H1 (cell line): Measurements from ENCODE around the gene KIF5C. TPM values are rescaled to one million over a fixed set of nuclear protein-coding genes. Genes with fewer than 3 reads are reported as not detected.

Experiments
- CTCF ChIA-PET: fragments of 300-600 bp; sonication (Branson Sonifier 250); formaldehyde crosslinking; loops from one replicate; lab custom pipeline; 2021; ENCODE audit not compliant: partially characterized antibody; lab: Charles Lee
- POLR2A ChIA-PET: fragments of 300-600 bp; sonication (Branson Sonifier 250); formaldehyde crosslinking; loops from one replicate; lab custom pipeline; 2021; ENCODE audit warnings: inconsistent platforms; ENCODE audit not compliant: partially characterized antibody; lab: Charles Lee
- DNase-seq, 2 experiments: peaks; one replicate each; pipeline versions ENCODE4 v3.0.0 to v3.0.0-alpha.2; 2010 to 2022; ENCODE audit warnings: low spot score in 2 of 2, low read depth in 1 of 2, mixed read lengths in 1 of 2
- FAIRE-seq: peaks from 2 replicates; lab custom pipeline; 2011; peaks lifted over from hg19 to GRCh38; lab: Jason Lieb, UNC
- H2AFZ ChIP-seq: 2 replicates; pipeline ENCODE4 v1.8.1; 2012; ENCODE audit warnings: low read length, inconsistent platforms
- H2AK5ac ChIP-seq: 2 replicates; pipeline ENCODE4 v1.6.1; 2013; ENCODE audit warnings: low read depth, low read length
- H2BK120ac ChIP-seq: replicated peaks from 2 replicates; pipeline ENCODE3; 2013; ENCODE audit warnings: low read depth, low read length, inconsistent platforms
- H2BK12ac ChIP-seq: 2 replicates; pipeline ENCODE4 v1.6.1; 2013; ENCODE audit warnings: low read depth, low read length
- H2BK15ac ChIP-seq: 2 replicates; pipeline ENCODE4 v1.6.1; 2013; ENCODE audit warnings: low read length
- H2BK20ac ChIP-seq: 2 replicates; pipeline ENCODE4 v1.6.1; 2013; ENCODE audit warnings: low read length
- H2BK5ac ChIP-seq: 2 replicates; pipeline ENCODE4 v1.6.1; 2013; ENCODE audit warnings: low read depth, low read length
- H3K14ac ChIP-seq: 2 replicates; pipeline ENCODE4 v1.6.1; 2013; ENCODE audit warnings: inconsistent platforms; ENCODE audit not compliant: insufficient read length
- H3K18ac ChIP-seq: 2 replicates; pipeline ENCODE4 v1.6.1; 2013; ENCODE audit warnings: low read length; ENCODE audit errors: extremely low read depth
- H3K23ac ChIP-seq: 2 replicates; pipeline ENCODE4 v1.6.1; 2013; ENCODE audit warnings: inconsistent platforms; ENCODE audit not compliant: insufficient read length
- H3K23me2 ChIP-seq: 2 replicates; pipeline ENCODE4 v1.6.1; 2013; ENCODE audit warnings: low read depth, low read length
- H3K27ac ChIP-seq: 2 replicates; pipeline ENCODE4 v1.6.1; 2011; ENCODE audit warnings: low read depth, low read length, inconsistent platforms
- H3K27me3 ChIP-seq, 4 experiments: replicated peaks in 1 of 4; 1 replicate in 1 of 4; 2 replicates in 3 of 4; pipeline versions ENCODE4 v1.6.1 to v1.8.1; 2011 to 2013; ENCODE audit warnings: low read length in 3 of 4, mild to moderate bottlenecking in 3 of 4, inconsistent platforms in 2 of 4, mixed read lengths in 2 of 4, moderate library complexity in 1 of 4; ENCODE audit not compliant: control insufficient read depth in 3 of 4, insufficient read depth in 3 of 4; ENCODE audit errors: extremely low read depth in 1 of 4
- H3K36me3 ChIP-seq, 4 experiments: 2 replicates each; pipeline versions ENCODE4 v1.6.1 to v1.8.1; 2011 to 2013; ENCODE audit warnings: mild to moderate bottlenecking in 4 of 4, low read length in 3 of 4, moderate library complexity in 2 of 4, control low read depth in 1 of 4, inconsistent platforms in 1 of 4; ENCODE audit not compliant: insufficient read depth in 4 of 4, control insufficient read depth in 2 of 4
- H3K4ac ChIP-seq: replicated peaks from 2 replicates; pipeline ENCODE3; 2013; ENCODE audit warnings: low read length, low read depth, mixed read lengths, inconsistent platforms; ENCODE audit not compliant: insufficient read length
- H3K4me1 ChIP-seq, 4 experiments: replicated peaks in 1 of 4; 1 replicate in 1 of 4; 2 replicates in 3 of 4; pipeline versions ENCODE4 v1.6.1 to v1.8.1; 2011 to 2013; ENCODE audit warnings: low read length in 3 of 4, inconsistent platforms in 2 of 4, mixed read lengths in 1 of 4; ENCODE audit not compliant: insufficient read depth in 4 of 4, control insufficient read depth in 3 of 4
- H3K4me2 ChIP-seq, 2 experiments: 2 replicates each; pipeline versions ENCODE4 v1.6.1 to v1.8.1; 2011 to 2013; ENCODE audit warnings: low read depth in 2 of 2, low read length in 2 of 2, control low read depth in 1 of 2, inconsistent platforms in 1 of 2, mild to moderate bottlenecking in 1 of 2; ENCODE audit not compliant: insufficient read depth in 1 of 2
- H3K4me3 ChIP-seq, 4 experiments: fragments of 200-600, 300-600 bp in 1 of 4; sonication (generic), shearing (Covaris generic), sonication (Bioruptor Twin) in 1 of 4; 2 replicates each; pipeline versions ENCODE4 v1.5.1 to v1.8.1; 2011 to 2016; ENCODE audit warnings: low read length in 4 of 4, low read depth in 3 of 4, control low read depth in 2 of 4, inconsistent platforms in 2 of 4, mild to moderate bottlenecking in 2 of 4, mixed read lengths in 1 of 4, moderate library complexity in 1 of 4; ENCODE audit not compliant: insufficient read depth in 2 of 4; ENCODE audit errors: extremely low read depth in 1 of 4
- H3K56ac ChIP-seq: replicated peaks from 2 replicates; pipeline ENCODE3; 2013; ENCODE audit warnings: low read depth, mild to moderate bottlenecking, mixed read lengths, low read length, inconsistent platforms; ENCODE audit not compliant: insufficient read length
- H3K79me1 ChIP-seq: 2 replicates; pipeline ENCODE4 v1.6.1; 2013; ENCODE audit warnings: low read depth, low read length, control low read depth
- H3K79me2 ChIP-seq, 2 experiments: 2 replicates each; pipeline versions ENCODE4 v1.6.1 to v1.8.1; 2012 to 2013; ENCODE audit warnings: low read length in 2 of 2, mild to moderate bottlenecking in 2 of 2, inconsistent platforms in 1 of 2; ENCODE audit not compliant: insufficient read depth in 2 of 2, control insufficient read depth in 1 of 2
- H3K9ac ChIP-seq, 4 experiments: replicated peaks in 1 of 4; 1 replicate in 1 of 4; 2 replicates in 3 of 4; pipeline versions ENCODE4 v1.6.1 to v1.8.1; 2011 to 2013; ENCODE audit warnings: low read depth in 3 of 4, low read length in 3 of 4, control low read depth in 2 of 4, mild to moderate bottlenecking in 2 of 4, moderate library complexity in 2 of 4, inconsistent platforms in 1 of 4; ENCODE audit errors: extremely low read depth in 1 of 4
- H3K9me3 ChIP-seq, 2 experiments: 2 replicates each; pipeline versions ENCODE4 v1.6.1 to v1.8.1; 2012 to 2013; ENCODE audit warnings: mild to moderate bottlenecking in 2 of 2, moderate library complexity in 2 of 2, control low read depth in 1 of 2, inconsistent platforms in 1 of 2, low read depth in 1 of 2, low read length in 1 of 2, mixed read lengths in 1 of 2; ENCODE audit not compliant: insufficient read depth in 2 of 2
- H4K20me1 ChIP-seq, 2 experiments: replicated peaks in 1 of 2; 2 replicates each; pipeline versions ENCODE3 to v1.8.1; 2011 to 2013; ENCODE audit warnings: inconsistent platforms in 2 of 2, low read length in 2 of 2, mild to moderate bottlenecking in 1 of 2; ENCODE audit not compliant: insufficient read depth in 2 of 2, control insufficient read depth in 1 of 2
- H4K5ac ChIP-seq: 2 replicates; pipeline ENCODE4 v1.6.1; 2013; ENCODE audit warnings: low read length, low read depth, mixed read lengths, inconsistent platforms; ENCODE audit not compliant: insufficient read length
- H4K8ac ChIP-seq: 2 replicates; pipeline ENCODE4 v1.8.0; 2013; ENCODE audit warnings: mild to moderate bottlenecking, moderate library complexity, low read length, inconsistent platforms; ENCODE audit not compliant: insufficient read depth; ENCODE audit errors: extremely low read depth
- H4K91ac ChIP-seq: replicated peaks from 2 replicates; pipeline ENCODE3; 2013; ENCODE audit warnings: low read length, mixed read lengths, inconsistent platforms; ENCODE audit not compliant: insufficient read length
- CTBP2 ChIP-seq: IDR thresholded peaks from 2 replicates; pipeline ENCODE4 v1.7.0; 2011; ENCODE audit warnings: borderline replicate concordance, mild to moderate bottlenecking, moderate library complexity, mixed read lengths, low read length; ENCODE audit not compliant: insufficient read depth, insufficient read length
- FOSL1 ChIP-seq: IDR thresholded peaks from 2 replicates; pipeline ENCODE4 v1.6.1; 2011; ENCODE audit warnings: mild to moderate bottlenecking, low read depth, low read length, moderate library complexity; ENCODE audit not compliant: insufficient read depth
- GTF2F1 ChIP-seq: IDR thresholded peaks from 2 replicates; pipeline ENCODE4 v1.6.1; 2012; ENCODE audit warnings: low read depth, low read length, improper control_type of control experiment, borderline replicate concordance
- HDAC6 ChIP-seq: IDR thresholded peaks from one replicate; pipeline ENCODE4 v1.7.1; 2012; ENCODE audit warnings: low read depth, mild to moderate bottlenecking, inconsistent platforms, low read length, moderate library complexity
- KDM4A ChIP-seq: IDR thresholded peaks from one replicate; pipeline ENCODE4 v1.7.1; 2012; ENCODE audit warnings: low read depth, mild to moderate bottlenecking, moderate library complexity, low read length, inconsistent platforms; ENCODE audit not compliant: severe bottlenecking
- POLR2AphosphoS5 ChIP-seq: IDR thresholded peaks from 2 replicates; pipeline ENCODE4 v1.6.1; 2011; ENCODE audit warnings: low read depth, low read length
- POU5F1 ChIP-seq: IDR thresholded peaks from 2 replicates; pipeline ENCODE4 v1.6.1; 2011; ENCODE audit warnings: low read depth, mild to moderate bottlenecking, low read length, moderate library complexity
- RNF2 ChIP-seq: fragments of 200-900, 300-1000 bp; sonication (generic); IDR thresholded peaks from 2 replicates; pipeline ENCODE4 v1.7.1; 2016; ENCODE audit warnings: borderline replicate concordance, low read depth, mild to moderate bottlenecking, antibody characterized with exemption, low read length; ENCODE audit not compliant: poor library complexity, severe bottlenecking; ENCODE audit errors: missing control alignments
- RXRA ChIP-seq: IDR thresholded peaks from 2 replicates; pipeline ENCODE4 v1.6.1; 2011; ENCODE audit warnings: low read depth, mild to moderate bottlenecking, low read length, moderate library complexity; ENCODE audit not compliant: insufficient read depth
- SIX5 ChIP-seq: IDR thresholded peaks from 2 replicates; pipeline ENCODE4 v1.6.1; 2011; ENCODE audit warnings: mild to moderate bottlenecking, low read depth, low read length
- WGBS, 2 experiments: shearing (Covaris generic) in 1 of 2; methylation state at CpG; one replicate each; pipeline versions ENCODE4 v1.1.6 to v1.1.7; 2013 to 2015; ENCODE audit warnings: low lambda C conversion rate in 2 of 2, mixed read lengths in 2 of 2, inconsistent platforms in 1 of 2, low coverage in 1 of 2, missing lambda C conversion rate in 1 of 2; ENCODE audit not compliant: insufficient replicate concordance in 2 of 2, insufficient coverage in 1 of 2, insufficient read length in 1 of 2; ENCODE audit errors: extremely low coverage in 1 of 2, missing lambda C conversion rate in 1 of 2; 5-methylcytosine and 5-hydroxymethylcytosine counted together
- polyA plus RNA-seq, 7 experiments: library from polyadenylated mRNA; depleted of rRNA in 3 of 7; stranded (reverse) in 5 of 7; unstranded in 2 of 7; fragments of >200 nt in 5 of 7; fragments of 200-250 nt in 2 of 7; gene quantifications; 1 replicate in 5 of 7; 2 replicates in 1 of 7; 4 replicates in 1 of 7; pipeline versions ENCODE4 v1.2.1 to v1.2.3, GENCODE V29; 2011 to 2013; ENCODE audit warnings: missing spikeins in 2 of 7, mixed read lengths in 2 of 7
- total RNA-seq: library from RNA; stranded (reverse); fragmentation: NEBNext Ultra II Directional; extraction: Animal tissue kit (Norgen Biotek cat#: 25700); gene quantifications from 2 replicates; pipeline ENCODE4 v1.2.1, GENCODE V29; 2021

KIF5C gene
- total and polyA plus RNA-seq, 2 of the 8 experiments (the other 6 are each of a cell fraction or from before 2014, with no cell fraction given), result 16.3 to 66.4 TPM

DNA sequence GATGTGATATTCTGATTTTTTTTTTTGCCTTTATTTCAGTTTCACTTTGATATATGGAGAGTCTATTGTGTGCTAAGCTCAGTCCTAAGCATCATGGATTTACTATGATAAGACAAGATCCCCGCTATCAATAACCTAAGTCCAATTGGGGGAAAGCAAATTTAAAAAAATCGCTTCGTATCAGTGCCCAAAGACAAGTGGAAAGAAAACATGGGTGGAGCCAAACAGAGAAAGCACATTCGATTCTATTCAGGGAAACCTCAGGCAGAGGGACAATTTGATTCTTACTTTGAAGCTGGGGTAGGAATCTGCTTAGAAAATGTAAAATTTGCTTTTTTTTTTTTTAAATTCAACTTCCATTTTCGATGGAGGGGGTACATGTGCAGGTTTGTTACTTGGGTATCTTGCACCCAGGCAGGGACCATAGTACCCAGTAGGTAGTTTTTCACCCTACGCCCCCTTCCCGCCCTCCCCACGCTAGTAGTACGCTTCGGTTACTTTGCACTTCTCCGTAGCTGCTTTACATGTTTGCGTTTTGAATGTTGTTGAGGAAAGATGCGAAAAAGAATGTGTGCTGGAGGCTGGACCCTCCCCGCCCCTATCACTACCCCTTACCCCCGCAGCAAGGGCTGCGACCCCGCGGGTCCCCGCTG, 12.4 kb downstream of the KIF5C start:
- H3K27me3 ChIP-seq, result no peaks in the 10 kb centered on the region
- H3K23ac ChIP-seq, result no peak overlapping the region
- H4K91ac ChIP-seq, result no peak overlapping the region
- H2BK12ac ChIP-seq, result no peak overlapping the region
- H4K8ac ChIP-seq, result no peak overlapping the region
- no peak overlapping the region for H2BK5ac ChIP-seq
- H3K23me2 ChIP-seq, result peaks cover 3% of the 10 kb centered on the region; the same call in 1 of the 2 replicates
- H3K9ac ChIP-seq, result 0 out of 7 replicates have a peak overlapping the region, but pooled peaks of 1 of the 4 experiments have one; percentile 51
- 14% methylated on average over 17 of the region's 19 CpGs; no CpG with 5 or more reads in 1 of the 2 experiments for WGBS, 2 experiments
- H3K27ac ChIP-seq, result no peak overlapping the region
- peaks cover 3% of the 10 kb centered on the region for H3K79me1 ChIP-seq
- peak overlapping the region; percentile 50 to 66 (median 60) for H3K4me3 ChIP-seq
- no peaks in the 10 kb centered on the region for H3K36me3 ChIP-seq
- no peak overlapping the region for H3K14ac ChIP-seq
- ChIA-PET CTCF (interaction anchor here (0.7 to 1.1 kb wide), 4 partner anchors 15 to 260 kb away, joined by 3 to 4 read pairs (median 3); no protein-coding TSS in a partner anchor), POLR2A (no interaction called here)
- no peak overlapping the region for H2BK120ac ChIP-seq
- no peak for DNase-seq
- H3K79me2 ChIP-seq, result peaks cover 0 to 73% of the 10 kb centered on the region in 2 experiments; a peak in 2 of 4 replicates
- no peak overlapping the region for H3K4ac ChIP-seq
- H4K20me1 ChIP-seq, result peaks cover under 1 to 10% of the 10 kb centered on the region in 2 experiments
- H2BK15ac ChIP-seq, result no peak overlapping the region
- peaks cover 0 to 3% (median 1%) of the 10 kb centered on the region in 4 experiments; a peak in 3 of 7 replicates for H3K4me1 ChIP-seq
- peak overlapping the region; percentile 79; the same call in 1 of the 2 replicates for H3K18ac ChIP-seq
- FAIRE-seq, result no peak
- no peak overlapping the region for H2BK20ac ChIP-seq
- H3K56ac ChIP-seq, result no peak overlapping the region
- no peak overlapping the region for H4K5ac ChIP-seq
- H3K4me2 ChIP-seq, result peak overlapping the region; percentile 73 to 82
- no peak overlapping the region for H2AK5ac ChIP-seq
- H2AFZ ChIP-seq, result no peak overlapping the region
- peaks cover 6 to 8% of the 10 kb centered on the region in 2 experiments; a peak in 3 of 4 replicates for H3K9me3 ChIP-seq
- TF ChIP-seq KDM4A (no peak), FOSL1 (no peak), POU5F1 (no peak), GTF2F1 (no peak), RNF2 (no peak), SIX5 (no peak), CTBP2 (no peak), RXRA (no peak), HDAC6 (no peak), POLR2AphosphoS5 (no peak)
